Measurements from ENCODE around the gene NLGN3. TPM values are rescaled to one million over a fixed set of nuclear protein-coding genes. Genes with fewer than 3 reads are reported as not detected.

NLGN3 gene
- polyA plus RNA-seq (ENCODE audit: insufficient read length in 12 of 12): 1 to 10 TPM in 11 of 12 donors, not detected in 1; 2.4 to 9.7 (median 3.3) TPM
- long read RNA-seq, donor 1, partial matches to known transcripts: 0 of 2 reads
- long read RNA-seq, donor 1, other reads (novel, unspliced or antisense): 0 of 2 reads
- long read RNA-seq, donor 2: 0 reads
- long read RNA-seq, donor 3: 0 reads
- long read RNA-seq, donor 4: 0 reads
- long read RNA-seq, donor 5: 0 reads
- long read RNA-seq, donor 6: 0 reads
- long read RNA-seq, donor 7, partial matches to known transcripts: 0 of 1 reads
- long read RNA-seq, donor 7, other reads (novel, unspliced or antisense): 0 of 1 reads
- long read RNA-seq, donor 8: 0 reads
- long read RNA-seq, donor 9, partial matches to known transcripts: 0 of 1 reads
- long read RNA-seq, donor 9, other reads (novel, unspliced or antisense): 0 of 1 reads
- long read RNA-seq, donor 10, partial matches to known transcripts: 0 of 2 reads
- long read RNA-seq, donor 10, other reads (novel, unspliced or antisense): 0 of 2 reads
- long read RNA-seq, donor 11: 0 reads

DNA sequence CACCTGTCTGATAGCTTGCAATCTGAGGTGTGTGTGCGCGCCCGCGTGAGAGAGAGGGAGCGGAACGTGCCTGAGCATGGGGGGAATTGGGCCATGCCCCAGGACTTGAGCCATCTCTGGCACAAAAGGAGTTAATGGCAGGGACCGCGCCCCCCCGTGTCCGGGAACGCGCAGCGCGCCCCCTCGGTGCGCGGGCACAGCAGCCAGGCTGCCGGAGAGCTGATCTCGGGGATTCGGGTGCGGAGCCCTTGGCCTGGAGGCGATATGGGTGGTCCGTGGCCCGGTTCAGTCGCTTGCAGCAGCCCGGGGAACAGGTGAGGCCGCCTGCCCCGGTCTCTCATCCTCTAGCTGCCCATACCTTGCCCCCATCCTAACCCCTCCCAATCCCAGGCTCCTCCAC is at the start of gene NLGN3:
Gene NLGN3 (plus strand): TSS at position 191 of the 400 bp plus-strand sequence. CDS start 2,909 bp downstream, outside the sequence.
- DNase-seq: no peak

DNA sequence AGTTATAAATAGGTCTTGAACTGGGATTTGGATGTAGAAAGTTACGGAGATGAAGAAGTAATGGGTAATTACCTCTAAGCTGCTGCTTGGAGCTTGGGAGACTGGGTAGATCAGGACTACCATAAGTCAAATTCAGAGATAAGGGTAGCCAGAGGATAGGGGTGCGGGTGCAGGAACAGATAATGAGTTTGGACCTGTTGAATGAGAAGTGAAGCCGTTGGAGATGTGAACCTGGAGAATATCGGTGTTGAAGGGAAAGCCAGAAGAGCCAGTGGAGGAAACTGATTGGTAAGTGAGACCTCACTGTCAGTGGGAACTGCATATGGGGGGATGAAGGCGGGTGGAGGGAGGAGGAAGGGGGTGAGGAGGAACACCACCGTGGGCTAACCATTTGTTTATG is 49.6 kb upstream of the NLGN3 start:
- DNase-seq: no peak

DNA sequence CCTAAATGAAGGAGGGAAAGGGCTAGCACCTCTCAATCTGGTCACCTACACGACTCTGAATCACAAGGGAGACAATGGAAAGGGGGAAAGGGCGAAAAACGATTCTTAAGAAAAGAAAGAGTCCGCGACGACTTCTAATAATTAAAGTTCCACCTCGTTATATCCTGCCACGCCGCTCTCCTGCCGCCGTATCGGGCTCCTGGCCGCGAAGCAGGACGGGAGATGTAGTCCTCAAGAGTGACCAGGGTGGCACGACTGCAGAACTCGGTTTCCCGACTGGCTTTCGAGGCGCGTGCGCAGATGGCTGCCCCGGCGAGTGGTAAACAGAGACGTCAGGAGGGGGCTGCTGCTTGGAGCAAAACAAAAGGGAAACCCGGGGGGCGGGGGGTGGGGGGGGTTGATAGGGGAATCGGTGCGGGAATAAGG is 49.1 kb upstream of the NLGN3 start, which contains the start of gene FOXO4:
Gene FOXO4 (plus strand): TSS at position 297 of the 426 bp plus-strand sequence. CDS start 678 bp downstream, outside the sequence.
- DNase-seq: peak; percentile 89

DNA sequence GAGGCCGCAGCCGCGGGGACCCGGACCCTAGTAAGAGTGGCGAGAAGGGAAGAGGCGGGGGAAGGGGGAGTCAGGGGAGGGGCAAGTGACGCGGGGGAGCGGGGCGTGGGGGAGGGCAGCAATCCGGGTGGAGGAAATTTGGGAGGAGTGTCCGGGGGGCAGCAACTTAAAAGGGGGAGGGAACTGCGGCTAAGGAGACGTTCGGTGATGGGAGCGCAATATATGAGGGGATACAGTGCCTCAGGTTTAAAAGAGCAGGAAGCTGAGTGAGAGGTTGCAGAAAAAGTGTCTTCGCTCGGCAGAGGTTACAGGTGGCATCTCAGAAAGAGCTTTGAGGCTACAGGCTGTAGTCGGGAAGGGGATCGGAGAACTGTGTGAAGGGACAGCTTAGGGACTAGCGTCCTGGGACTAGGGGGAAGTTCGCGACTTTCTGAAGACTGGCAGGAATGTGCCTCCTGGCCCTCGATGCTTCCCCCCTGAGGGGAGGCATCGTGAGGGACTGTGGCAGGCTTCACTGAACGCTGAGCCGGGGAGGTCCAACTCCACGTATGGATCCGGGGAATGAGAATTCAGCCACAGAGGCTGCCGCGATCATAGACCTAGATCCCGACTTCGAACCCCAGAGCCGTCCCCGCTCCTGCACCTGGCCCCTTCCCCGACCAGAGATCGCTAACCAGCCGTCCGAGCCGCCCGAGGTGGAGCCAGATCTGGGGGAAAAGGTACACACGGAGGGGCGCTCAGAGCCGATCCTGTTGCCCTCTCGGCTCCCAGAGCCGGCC is 48.5 kb upstream of the NLGN3 start:
- DNase-seq: peak; percentile 67

DNA sequence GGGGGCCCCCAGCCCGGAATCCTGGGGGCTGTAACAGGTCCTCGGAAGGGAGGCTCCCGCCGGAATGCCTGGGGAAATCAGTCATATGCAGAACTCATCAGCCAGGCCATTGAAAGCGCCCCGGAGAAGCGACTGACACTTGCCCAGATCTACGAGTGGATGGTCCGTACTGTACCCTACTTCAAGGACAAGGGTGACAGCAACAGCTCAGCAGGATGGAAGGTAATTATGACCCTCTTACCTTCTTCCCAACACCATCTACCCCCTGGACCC is 47.9 kb upstream of the NLGN3 start:
- no peak for DNase-seq

DNA sequence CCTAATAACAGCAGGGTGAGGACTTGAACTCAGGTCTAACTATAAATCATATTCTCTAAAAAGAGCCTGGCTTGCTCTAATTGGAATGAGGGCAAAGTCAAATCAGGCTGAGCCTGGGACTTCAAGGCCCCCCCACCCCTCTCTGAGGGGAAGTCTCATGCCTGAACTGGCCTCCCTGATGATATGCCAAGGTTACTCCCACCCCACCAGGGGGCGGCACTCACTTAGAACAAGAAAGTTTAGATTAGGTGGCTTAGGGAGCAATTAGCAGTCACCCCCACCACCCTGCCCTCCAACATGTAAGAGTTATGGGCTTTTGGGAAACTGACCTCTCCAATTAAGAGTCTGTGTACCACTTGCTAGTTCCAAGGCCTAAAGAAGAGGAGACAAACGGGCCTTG is 46.3 kb upstream of the NLGN3 start:
- peak; percentile 20 for DNase-seq

DNA sequence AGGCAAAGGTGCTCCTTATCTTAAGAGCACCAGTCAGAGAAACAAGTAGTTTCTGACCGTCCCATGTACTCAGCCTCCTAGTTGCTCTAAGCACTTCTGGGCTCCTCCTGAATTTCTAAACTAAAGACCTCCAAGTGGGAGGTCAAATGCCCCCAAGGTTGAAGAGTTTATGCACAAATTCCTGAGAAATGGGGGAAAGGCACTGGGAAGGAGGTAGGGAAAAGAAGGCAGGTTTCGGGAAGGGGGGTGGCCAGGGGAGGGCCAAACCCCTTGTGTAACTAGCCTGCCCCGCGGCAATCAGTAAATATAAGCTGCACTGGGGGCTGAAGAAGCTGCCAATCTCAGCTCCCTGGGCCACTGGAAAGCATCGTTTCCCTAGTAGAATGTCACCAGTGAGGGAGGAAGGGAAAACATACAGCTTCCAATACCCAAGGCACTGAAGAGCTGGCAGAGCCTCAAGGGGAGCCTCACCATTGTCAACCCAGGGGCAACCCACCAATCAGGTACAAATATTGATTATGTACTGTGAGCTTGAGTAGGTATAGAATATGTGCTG is 45.6 kb upstream of the NLGN3 start:
- DNase-seq: no peak

DNA sequence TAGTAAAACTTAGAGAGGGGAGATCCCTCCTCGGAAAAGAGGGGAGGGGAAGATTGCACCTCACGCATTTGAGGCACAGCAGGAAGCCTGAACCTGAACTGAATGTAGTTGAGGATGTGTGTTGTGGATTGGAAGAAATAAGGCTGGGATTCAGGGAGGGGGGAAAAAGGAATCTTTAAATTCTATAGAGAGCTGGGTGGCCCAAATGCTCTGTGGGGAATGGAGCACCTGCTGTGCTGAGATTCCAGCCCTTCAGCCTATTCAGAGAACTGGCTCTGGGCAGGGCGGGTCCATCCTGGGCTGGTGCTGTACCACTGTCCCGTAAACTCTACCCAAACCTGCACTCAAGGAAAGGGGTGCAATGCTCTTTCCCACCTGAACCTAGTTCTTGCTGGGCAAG is 44.9 kb upstream of the NLGN3 start:
- no peak for DNase-seq

DNA sequence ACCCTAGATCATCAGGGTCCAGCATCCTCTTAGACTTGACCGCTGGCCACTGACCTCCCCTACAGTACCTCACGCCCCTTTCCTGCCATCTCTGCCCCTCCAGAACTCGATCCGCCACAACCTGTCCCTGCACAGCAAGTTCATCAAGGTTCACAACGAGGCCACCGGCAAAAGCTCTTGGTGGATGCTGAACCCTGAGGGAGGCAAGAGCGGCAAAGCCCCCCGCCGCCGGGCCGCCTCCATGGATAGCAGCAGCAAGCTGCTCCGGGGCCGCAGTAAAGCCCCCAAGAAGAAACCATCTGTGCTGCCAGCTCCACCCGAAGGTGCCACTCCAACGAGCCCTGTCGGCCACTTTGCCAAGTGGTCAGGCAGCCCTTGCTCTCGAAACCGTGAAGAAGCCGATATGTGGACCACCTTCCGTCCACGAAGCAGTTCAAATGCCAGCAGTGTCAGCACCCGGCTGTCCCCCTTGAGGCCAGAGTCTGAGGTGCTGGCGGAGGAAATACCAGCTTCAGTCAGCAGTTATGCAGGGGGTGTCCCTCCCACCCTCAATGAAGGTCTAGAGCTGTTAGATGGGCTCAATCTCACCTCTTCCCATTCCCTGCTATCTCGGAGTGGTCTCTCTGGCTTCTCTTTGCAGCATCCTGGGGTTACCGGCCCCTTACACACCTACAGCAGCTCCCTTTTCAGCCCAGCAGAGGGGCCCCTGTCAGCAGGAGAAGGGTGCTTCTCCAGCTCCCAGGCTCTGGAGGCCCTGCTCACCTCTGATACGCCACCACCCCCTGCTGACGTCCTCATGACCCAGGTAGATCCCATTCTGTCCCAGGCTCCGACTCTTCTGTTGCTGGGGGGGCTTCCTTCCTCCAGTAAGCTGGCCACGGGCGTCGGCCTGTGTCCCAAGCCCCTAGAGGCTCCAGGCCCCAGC is 43.8 kb upstream of the NLGN3 start:
- DNase-seq: no peak

DNA sequence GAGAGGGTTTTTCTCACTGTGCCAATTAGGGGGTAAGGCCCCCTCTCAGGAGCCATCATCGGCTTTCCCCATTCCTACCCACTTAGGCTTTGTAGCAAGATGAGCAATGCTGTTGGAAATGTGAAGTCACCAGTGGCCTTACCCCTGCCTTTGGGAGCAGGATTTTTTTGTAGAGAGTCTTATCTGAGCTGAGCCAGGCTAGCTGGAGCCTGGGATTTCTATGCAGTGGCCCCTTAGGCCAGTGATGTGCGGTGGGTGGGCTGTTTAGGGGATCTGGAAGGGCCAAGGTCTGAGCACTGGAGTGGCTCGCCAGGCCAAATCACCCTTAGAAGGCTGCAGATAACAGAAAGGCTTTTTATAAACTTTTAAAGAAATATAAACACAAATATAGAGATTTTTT is 42.3 kb upstream of the NLGN3 start:
- no peak for DNase-seq

DNA sequence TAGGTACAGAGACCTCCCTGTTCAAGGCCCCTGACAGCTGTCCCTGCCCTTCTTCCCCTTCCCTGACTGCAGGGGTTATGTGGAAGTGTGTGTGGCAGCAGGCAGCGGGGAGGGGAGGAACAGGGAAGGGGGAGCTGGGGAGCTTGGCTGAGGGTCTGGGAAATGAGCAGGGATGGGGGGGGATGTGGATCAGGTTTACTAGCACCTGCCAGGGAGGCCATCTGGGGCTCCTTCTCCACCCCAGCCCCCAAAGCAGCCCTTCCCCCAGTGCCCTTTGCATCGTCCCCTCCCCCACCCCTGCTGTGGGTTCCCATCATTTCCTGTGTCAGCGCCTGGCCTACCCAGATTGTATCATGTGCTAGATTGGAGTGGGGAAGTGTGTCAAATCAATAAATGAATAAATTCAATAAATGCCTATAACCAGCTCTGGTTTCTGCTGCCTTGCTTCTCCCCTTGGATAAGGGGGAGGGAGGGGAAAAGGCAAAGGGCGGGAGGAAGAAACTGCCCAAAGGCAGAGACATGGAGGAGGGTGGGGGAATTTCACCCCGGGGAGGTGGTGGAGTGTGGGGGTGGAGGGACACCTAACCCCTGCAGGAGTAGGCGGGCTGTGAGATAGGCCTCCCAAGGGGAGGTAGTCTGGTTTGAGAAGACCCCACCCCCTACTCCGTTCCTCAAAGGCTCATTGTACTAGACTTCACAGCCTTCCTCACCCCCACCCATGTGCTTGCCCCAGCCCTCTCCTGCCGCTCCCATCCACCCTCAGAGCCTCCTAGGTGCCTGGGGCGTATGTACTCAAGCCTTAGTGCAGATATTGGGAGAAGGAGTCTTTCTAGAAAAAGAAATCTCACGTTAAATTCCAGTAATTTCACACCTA is 41.3 kb upstream of the NLGN3 start:
- peak; percentile 36 for DNase-seq

DNA sequence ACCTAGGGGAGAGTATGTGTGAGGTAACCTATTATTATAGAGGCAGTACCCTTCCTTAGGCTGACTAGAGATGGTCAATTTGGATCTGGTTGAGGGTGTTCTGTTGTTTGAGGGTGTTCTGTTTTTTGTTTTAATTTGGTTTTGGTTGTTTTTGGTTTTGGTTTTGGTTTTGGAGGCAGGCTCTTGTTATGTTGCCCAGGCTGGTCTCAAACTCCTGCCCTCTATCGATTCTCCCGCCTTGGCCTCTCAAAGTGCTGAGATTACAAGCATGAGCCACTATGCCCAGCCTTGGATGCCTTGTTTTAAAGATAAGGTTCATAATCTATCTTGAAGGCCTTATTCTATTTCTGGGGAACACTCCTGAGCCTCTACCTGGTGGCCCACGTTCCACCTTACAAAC is 39.0 kb upstream of the NLGN3 start:
- no peak for DNase-seq

DNA sequence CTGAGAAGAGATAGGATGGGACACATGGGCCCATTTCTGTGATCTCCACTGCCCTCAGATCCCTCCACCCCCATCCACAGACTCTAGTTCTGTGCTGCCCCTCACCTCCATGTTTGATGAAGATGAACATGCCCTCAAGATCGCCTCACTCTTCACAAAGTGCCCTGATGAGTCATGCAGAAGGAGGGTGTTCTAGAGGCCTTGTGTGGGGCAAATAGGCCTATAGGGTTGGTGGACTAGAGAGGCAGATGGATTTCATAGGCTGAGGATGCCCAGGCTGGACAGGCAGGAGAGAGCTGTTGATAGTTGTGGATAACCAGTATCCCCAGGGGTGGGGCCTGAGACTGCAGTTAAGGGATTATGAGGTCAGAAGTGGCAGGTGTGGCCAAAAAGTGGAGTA is 38.2 kb upstream of the NLGN3 start, which contains the start of gene CXorf65:
Gene CXorf65 (minus strand): TSS at position 314 of the 400 bp plus-strand sequence. CDS start 184 bp downstream, at position 130.
- no peak for DNase-seq

DNA sequence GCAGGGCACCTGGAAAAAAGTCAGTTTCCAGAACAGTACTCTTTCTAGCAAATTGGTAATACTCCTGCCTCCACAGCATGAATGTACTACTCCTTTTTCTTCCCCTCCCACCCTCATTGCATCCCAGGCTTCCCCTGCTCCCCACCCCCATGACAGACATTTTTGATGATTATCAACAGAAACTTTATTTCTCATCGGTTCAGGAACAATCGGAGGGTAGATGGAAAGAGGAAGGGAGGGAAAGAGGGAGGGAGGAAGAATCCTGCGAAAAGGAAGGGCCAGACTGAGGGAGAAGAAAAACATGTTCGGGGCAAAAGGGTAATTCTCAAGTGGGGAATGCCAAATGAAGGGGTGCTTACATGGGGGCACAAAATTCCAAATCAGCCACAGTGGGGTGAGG is 37.4 kb upstream of the NLGN3 start:
- no peak for DNase-seq

DNA sequence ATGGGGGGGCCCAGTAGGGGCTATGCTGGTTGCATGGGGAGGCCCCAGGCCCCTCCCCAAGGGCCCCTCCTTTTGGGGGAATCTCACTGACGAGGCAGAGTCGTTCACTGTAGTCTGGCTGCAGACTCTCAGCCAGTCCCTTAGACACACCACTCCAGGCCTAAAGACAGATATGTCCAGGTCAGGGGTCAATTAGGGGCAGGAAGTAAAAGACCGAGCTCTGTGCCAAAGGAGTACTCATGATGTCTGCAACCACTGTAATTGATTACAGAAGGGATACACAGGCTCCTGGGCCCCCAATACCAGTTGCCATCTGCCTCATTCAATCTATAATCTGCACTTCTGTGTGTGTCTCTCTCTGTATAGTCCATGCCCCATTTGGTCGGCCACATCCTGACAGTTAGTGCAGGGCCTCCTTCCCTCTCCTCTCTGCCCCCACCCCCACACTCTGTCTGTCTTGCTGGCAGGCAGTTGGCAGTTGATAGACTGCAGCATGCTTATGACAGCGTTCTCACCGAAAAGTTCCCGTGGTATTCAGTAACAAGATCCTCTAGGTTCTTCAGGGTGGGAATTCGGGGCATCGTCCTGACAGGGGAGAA is 36.8 kb upstream of the NLGN3 start:
- DNase-seq: no peak

DNA sequence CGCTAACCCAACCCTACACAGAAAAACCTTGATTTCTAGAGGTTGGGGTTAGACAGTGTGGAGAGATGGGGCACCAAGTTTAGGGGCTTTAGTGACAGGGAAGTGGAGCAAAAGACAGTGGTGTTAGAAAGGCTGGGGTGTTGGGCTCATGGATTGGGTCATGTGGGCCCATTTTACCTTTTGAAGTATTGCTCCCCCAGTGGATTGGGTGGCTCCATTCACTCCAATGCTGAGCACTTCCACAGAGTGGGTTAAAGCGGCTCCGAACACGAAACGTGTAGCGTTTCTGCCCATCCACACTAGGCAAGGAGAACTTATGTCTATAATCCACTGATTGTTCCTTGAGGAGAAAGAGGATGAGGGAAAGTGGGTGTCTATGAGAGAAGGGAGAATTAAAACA is 35.6 kb upstream of the NLGN3 start:
- no peak for DNase-seq

DNA sequence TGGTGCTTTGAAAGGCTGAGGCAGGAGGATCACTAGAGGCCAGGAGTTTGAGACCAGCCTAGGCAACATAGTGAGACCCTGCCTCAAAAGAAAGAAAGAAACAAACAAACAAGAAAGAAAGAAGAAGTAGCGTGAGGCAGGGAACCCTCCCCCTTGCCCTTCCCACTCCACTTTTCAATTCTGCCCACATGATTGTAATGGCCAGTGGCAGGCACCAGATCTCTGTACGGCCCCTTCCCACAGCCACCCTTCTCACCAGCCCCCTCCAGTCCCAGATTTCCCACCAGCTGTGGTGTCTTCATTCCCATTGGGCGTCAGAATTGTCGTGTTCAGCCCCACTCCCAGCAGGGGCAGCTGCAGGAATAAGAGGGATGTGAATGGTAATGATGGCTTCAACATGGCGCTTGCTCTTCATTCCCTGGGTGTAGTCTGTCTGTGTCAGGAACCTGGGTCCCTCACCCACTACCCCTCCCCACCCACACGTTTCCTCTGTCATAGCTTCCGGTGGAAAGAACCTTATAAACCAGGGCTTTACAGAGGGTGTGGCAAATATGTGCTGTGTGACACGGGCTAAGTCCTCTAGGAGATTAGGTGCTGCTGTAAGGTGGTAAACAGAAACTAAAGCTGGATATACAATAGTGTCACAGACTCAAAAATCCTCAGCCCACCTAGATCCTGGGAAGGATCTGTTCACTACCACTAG is 33.3 kb upstream of the NLGN3 start, which contains the start of gene IL2RG:
Gene IL2RG (minus strand): TSS at position 437 of the 703 bp plus-strand sequence. CDS start 38 bp downstream, at position 399.
- no peak for DNase-seq

DNA sequence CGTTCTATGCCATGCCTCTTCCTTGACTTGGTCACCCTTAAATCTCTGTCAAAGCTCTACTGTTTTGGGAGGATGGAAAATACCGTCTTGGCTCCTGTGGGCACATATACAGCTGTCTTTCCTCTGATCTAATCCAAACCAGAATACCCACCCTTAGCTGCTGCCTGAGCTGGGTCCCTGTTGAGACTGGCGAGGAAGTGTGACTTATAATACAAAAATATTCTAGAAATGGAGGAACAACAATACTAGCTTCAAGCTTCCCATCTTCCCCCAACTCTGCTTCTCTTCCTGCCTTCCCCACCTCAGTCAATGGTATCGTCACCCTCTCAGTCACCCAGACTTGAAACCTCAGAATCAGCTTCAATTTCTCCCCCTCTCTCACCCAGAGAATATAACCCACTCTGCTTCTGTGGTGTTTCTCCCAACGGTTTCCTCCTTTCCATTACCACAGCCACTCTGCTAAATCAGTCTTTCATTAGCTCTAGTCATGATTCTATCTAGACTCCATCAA is 32.7 kb upstream of the NLGN3 start:
- DNase-seq: no peak

DNA sequence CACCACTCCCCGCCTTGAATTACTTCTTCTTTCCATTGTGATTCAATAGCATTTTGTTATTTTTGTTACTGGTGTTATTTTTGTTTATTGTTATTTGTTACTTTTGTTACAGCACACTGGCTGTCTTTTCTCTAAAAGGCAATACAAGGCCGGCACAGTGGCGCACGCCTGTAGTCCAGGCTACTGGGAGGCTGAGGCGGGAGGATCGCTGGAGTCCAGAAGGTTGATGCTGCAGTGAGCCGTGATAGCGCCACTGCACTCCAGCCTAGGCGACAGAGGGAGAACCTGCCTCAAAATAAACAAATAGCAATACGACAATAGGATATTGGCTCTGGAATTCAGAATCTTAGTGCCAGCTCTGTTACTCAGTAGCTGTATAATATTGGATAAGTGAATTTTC is 27.3 kb upstream of the NLGN3 start:
- no peak for DNase-seq
